Epithelial cell of proximal tubule (primary cell): Measurements from ENCODE around the gene EIF2B4. TPM values are rescaled to one million over a fixed set of nuclear protein-coding genes. Genes with fewer than 3 reads are reported as not detected.

Source experiments
- DNase-seq: peaks from one replicate; pipeline ENCODE4 v3.0.0-alpha.2; 2011; ENCODE audit warnings: low read depth
- H3K4me3 ChIP-seq: 2 replicates; pipeline ENCODE4 v1.5.1; 2011; ENCODE audit warnings: low read depth, mild to moderate bottlenecking, low read length
- total RNA-seq: library from RNA; depleted of rRNA; stranded (reverse); fragments of >200 nt; gene quantifications from 2 replicates; pipeline ENCODE4 v1.2.3, GENCODE V29; 2015
- TF ChIP-seq, protein P1 (sequence below): conservative IDR thresholded peaks from 2 replicates; pipeline ENCODE4 v1.5.1; 2012; ENCODE audit warnings: low read depth, mild to moderate bottlenecking, low read length

EIF2B4 gene
- total RNA-seq, 1 donor from 2014 or later: 35.5 TPM

- TF ChIP-seq, protein P1, sequence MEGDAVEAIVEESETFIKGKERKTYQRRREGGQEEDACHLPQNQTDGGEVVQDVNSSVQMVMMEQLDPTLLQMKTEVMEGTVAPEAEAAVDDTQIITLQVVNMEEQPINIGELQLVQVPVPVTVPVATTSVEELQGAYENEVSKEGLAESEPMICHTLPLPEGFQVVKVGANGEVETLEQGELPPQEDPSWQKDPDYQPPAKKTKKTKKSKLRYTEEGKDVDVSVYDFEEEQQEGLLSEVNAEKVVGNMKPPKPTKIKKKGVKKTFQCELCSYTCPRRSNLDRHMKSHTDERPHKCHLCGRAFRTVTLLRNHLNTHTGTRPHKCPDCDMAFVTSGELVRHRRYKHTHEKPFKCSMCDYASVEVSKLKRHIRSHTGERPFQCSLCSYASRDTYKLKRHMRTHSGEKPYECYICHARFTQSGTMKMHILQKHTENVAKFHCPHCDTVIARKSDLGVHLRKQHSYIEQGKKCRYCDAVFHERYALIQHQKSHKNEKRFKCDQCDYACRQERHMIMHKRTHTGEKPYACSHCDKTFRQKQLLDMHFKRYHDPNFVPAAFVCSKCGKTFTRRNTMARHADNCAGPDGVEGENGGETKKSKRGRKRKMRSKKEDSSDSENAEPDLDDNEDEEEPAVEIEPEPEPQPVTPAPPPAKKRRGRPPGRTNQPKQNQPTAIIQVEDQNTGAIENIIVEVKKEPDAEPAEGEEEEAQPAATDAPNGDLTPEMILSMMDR: no peak
- H3K4me3 ChIP-seq: no peak overlapping the region
- no peak for DNase-seq
Measured at GRCh38 chr2:27316655-27317412, 53.3 kb downstream of the EIF2B4 start.

DNA sequence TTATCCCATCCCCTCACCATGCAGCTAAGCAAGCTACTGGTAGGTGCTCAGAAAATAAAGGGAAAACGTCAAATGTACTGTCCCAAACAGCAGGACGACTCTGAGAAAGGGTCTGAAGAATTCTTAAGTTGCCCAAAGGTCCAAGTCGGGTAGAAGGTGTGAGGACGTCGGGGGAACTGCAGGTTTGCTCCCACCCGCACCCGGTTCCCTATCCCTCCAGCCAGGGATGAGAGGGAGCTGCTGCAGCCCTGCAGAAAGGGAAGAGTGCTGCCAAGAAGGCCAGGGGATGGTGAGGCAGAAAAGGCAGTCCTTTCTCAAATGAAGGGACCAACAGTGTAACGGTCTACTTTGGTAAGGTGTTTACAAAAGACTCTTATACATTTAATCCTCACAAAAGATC is 55.0 kb downstream of the EIF2B4 start:
- no peak for DNase-seq
- TF ChIP-seq, protein P1: no peak
- H3K4me3 ChIP-seq: no peak overlapping the region

DNA sequence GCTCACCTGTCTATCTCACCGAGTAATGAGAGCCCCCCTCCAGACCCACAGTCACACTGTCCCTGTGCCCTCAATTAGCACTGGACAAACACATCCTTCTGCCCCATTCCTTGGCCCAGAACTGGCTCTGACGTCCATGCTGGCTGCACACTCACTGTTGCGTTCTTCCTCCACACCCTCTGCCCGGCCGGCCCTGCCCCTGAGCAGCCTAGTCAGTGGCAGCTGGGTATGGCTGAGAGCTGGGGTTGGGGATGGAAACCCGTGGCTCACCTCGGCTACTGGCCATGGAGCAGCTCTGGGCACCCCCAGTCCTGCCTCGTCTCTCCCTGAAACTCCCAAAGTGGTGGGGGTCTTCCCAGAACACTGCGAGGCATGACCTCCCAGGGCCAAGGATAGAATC is 55.4 kb downstream of the EIF2B4 start:
- TF ChIP-seq, protein P1: no peak
- no peak for DNase-seq
- H3K4me3 ChIP-seq: no peak overlapping the region

Other genes with a start within 250 kb of the EIF2B4 start
- gene ABHD1, start 246.5 kb downstream of the EIF2B4 start, total RNA-seq: not detected in 2 replicates
- 53.3 and 77.1 TPM in 2 replicates for gene PREB, start 235.7 kb downstream of the EIF2B4 start, total RNA-seq
- gene PRR30, start 230.9 kb downstream of the EIF2B4 start, total RNA-seq: not detected in 2 replicates
- not detected in 2 replicates for gene TCF23, start 221.3 kb downstream of the EIF2B4 start, total RNA-seq
- 90.3 and 143 TPM in 2 replicates for gene ATRAID, start 158.3 kb downstream of the EIF2B4 start, total RNA-seq
- 51.5 and 90.9 TPM in 2 replicates for gene SLC5A6, start 158.1 kb downstream of the EIF2B4 start, total RNA-seq
- 62.8 and 65.8 TPM in 2 replicates for gene CAD, start 153.0 kb downstream of the EIF2B4 start, total RNA-seq
- 0.29 TPM in 1 of 2 replicates, not detected in the other for gene SLC30A3, start 107.3 kb downstream of the EIF2B4 start, total RNA-seq
- not detected in 2 replicates for gene DNAJC5G, start 94.9 kb downstream of the EIF2B4 start, total RNA-seq
- 1.5 TPM in 1 of 2 replicates, not detected in the other for gene TRIM54, start 87.9 kb downstream of the EIF2B4 start, total RNA-seq
- gene UCN, start 61.9 kb downstream of the EIF2B4 start, total RNA-seq: not detected in 2 replicates
- 71.3 and 76.5 TPM in 2 replicates for gene MPV17, start 47.2 kb downstream of the EIF2B4 start, total RNA-seq
- gene GTF3C2, start 13.6 kb downstream of the EIF2B4 start, total RNA-seq: 37.4 and 61.7 TPM in 2 replicates
- gene SNX17, start 278 bp upstream of the EIF2B4 start, total RNA-seq: 64.6 and 121 TPM in 2 replicates
- gene ZNF513, start 10.4 kb upstream of the EIF2B4 start, total RNA-seq: 5.6 and 9.5 TPM in 2 replicates
- 135 and 228 TPM in 2 replicates for gene PPM1G, start 39.3 kb upstream of the EIF2B4 start, total RNA-seq
- gene NRBP1, start 58.3 kb upstream of the EIF2B4 start, total RNA-seq: 60.2 and 77.1 TPM in 2 replicates
- gene KRTCAP3, start 72.0 kb upstream of the EIF2B4 start, total RNA-seq: 10.0 and 20.5 TPM in 2 replicates
- gene IFT172, start 119.4 kb upstream of the EIF2B4 start, total RNA-seq: 3.7 and 12.1 TPM in 2 replicates
- gene FNDC4, start 124.9 kb upstream of the EIF2B4 start, total RNA-seq: 7.3 and 26.6 TPM in 2 replicates
- 0.58 TPM in 1 of 2 replicates, not detected in the other for gene GCKR, start 126.5 kb upstream of the EIF2B4 start, total RNA-seq
- gene ZNF512, start 212.7 kb upstream of the EIF2B4 start, total RNA-seq: 26.3 and 27.4 TPM in 2 replicates